ENCODE measurements around the gene RAP1A. TPM values are rescaled to one million over a fixed set of nuclear protein-coding genes. Genes with fewer than 3 reads are reported as not detected.
"Not testable (repeated sequence)": the region's sequence is repeated elsewhere in the genome, so short reads cannot be mapped to it uniquely, and the experiment has no call there.

Gene RAP1A
- total RNA-seq, 1 donor from 2014 or later, result 118 TPM

GRCh38 chr1:111603979-111604378 lies 15.6 kb upstream of the RAP1A start:
- Histone ChIP-seq H3K27ac (no peak overlapping the region), H3K4me1 (peaks cover 14% of the 10 kb centered on the region), H3K36me3 (no peaks in the 10 kb centered on the region), H3K27me3 (no peaks in the 10 kb centered on the region), H3K4me3 (no peak overlapping the region), H3K9me3 (no peaks in the 10 kb centered on the region)
- DNase-seq, result no peak
- intact Hi-C loops (cut with DNase I), result no loop called here
- TF ChIP-seq CTCF (IDR thresholded peaks at IDR 0.05), result no peak
- peak; percentile 77 for ATAC-seq

GRCh38 chr1:111604931-111605330 lies 14.7 kb upstream of the RAP1A start:
- no peak for DNase-seq
- H3K27ac ChIP-seq, result no peak overlapping the region

GRCh38 chr1:111605576-111605975 lies 14.0 kb upstream of the RAP1A start:
- H3K9me3 ChIP-seq, result no peaks in the 10 kb centered on the region
- H3K36me3 ChIP-seq, result no peaks in the 10 kb centered on the region
- peak; percentile 63 for ATAC-seq
- no peaks in the 10 kb centered on the region for H3K27me3 ChIP-seq
- no peak overlapping the region for H3K27ac ChIP-seq
- peaks cover 9% of the 10 kb centered on the region for H3K4me1 ChIP-seq
- no peak overlapping the region for H3K4me3 ChIP-seq
- TF ChIP-seq CTCF (IDR thresholded peaks at IDR 0.05), result no peak
- no peak for DNase-seq
- intact Hi-C loops (cut with DNase I), result no loop called here

More at GRCh38 chr1:111604931-111605330, 14.7 kb upstream of the RAP1A start:
- H3K9me3 ChIP-seq, result no peaks in the 10 kb centered on the region
- no peak for ATAC-seq
- H3K4me1 ChIP-seq, result peaks cover 14% of the 10 kb centered on the region
- no peaks in the 10 kb centered on the region for H3K27me3 ChIP-seq
- TF ChIP-seq CTCF (IDR thresholded peaks at IDR 0.05), result no peak
- no peak overlapping the region for H3K4me3 ChIP-seq
- H3K36me3 ChIP-seq, result no peaks in the 10 kb centered on the region
- intact Hi-C loops (cut with DNase I), result no loop called here

- H3K27me3 ChIP-seq; H3K4me1 ChIP-seq; intact Hi-C loops (cut with DNase I); H3K36me3 ChIP-seq; H3K4me3 ChIP-seq; H3K9me3 ChIP-seq; DNase-seq; H3K27ac ChIP-seq: not testable (repeated sequence)
- ATAC-seq, result peak; percentile 47
Measured at GRCh38 chr1:111606457-111607215, 13.0 kb upstream of the RAP1A start.

- H3K27me3 ChIP-seq; H3K4me1 ChIP-seq; H3K9me3 ChIP-seq; DNase-seq; H3K27ac ChIP-seq; H3K36me3 ChIP-seq; intact Hi-C loops (cut with DNase I); ATAC-seq; H3K4me3 ChIP-seq: not testable (repeated sequence)
Measured at GRCh38 chr1:111608528-111608927, 11.1 kb upstream of the RAP1A start.

GRCh38 chr1:111611986-111612385 lies 7.6 kb upstream of the RAP1A start:
- ATAC-seq (no peak), DNase-seq (no peak)

More at GRCh38 chr1:111611986-111612385, 7.6 kb upstream of the RAP1A start:
- TF ChIP-seq CTCF (IDR thresholded peaks at IDR 0.05), result no peak
- no peak overlapping the region for H3K27ac ChIP-seq
- no peaks in the 10 kb centered on the region for H3K9me3 ChIP-seq
- H3K27me3 ChIP-seq, result no peaks in the 10 kb centered on the region
- H3K4me1 ChIP-seq, result peaks cover 9% of the 10 kb centered on the region
- intact Hi-C loops (cut with DNase I), result no loop called here
- H3K4me3 ChIP-seq, result no peak overlapping the region
- H3K36me3 ChIP-seq, result no peaks in the 10 kb centered on the region

Measured in upper lobe of right lung (tissue), 1 donor.